H1 (cell line): Measurements from ENCODE around the gene HOXC13. TPM values are rescaled to one million over a fixed set of nuclear protein-coding genes. Genes with fewer than 3 reads are reported as not detected.

ENCODE experiments used
- CTCF ChIA-PET: fragments of 300-600 bp; sonication (Branson Sonifier 250); formaldehyde crosslinking; loops from one replicate; lab custom pipeline; 2021; ENCODE audit not compliant: partially characterized antibody; lab: Charles Lee
- POLR2A ChIA-PET: fragments of 300-600 bp; sonication (Branson Sonifier 250); formaldehyde crosslinking; loops from one replicate; lab custom pipeline; 2021; ENCODE audit warnings: inconsistent platforms; ENCODE audit not compliant: partially characterized antibody; lab: Charles Lee
- DNase-seq, 2 experiments: peaks; one replicate each; pipeline versions ENCODE4 v3.0.0 to v3.0.0-alpha.2; 2010 to 2022; ENCODE audit warnings: low spot score in 2 of 2, low read depth in 1 of 2, mixed read lengths in 1 of 2
- FAIRE-seq: peaks from 2 replicates; lab custom pipeline; 2011; peaks lifted over from hg19 to GRCh38; lab: Jason Lieb, UNC
- H2AFZ ChIP-seq: 2 replicates; pipeline ENCODE4 v1.8.1; 2012; ENCODE audit warnings: low read length, inconsistent platforms
- H2AK5ac ChIP-seq: 2 replicates; pipeline ENCODE4 v1.6.1; 2013; ENCODE audit warnings: low read depth, low read length
- H2BK120ac ChIP-seq: replicated peaks from 2 replicates; pipeline ENCODE3; 2013; ENCODE audit warnings: low read depth, low read length, inconsistent platforms
- H2BK12ac ChIP-seq: 2 replicates; pipeline ENCODE4 v1.6.1; 2013; ENCODE audit warnings: low read depth, low read length
- H2BK15ac ChIP-seq: 2 replicates; pipeline ENCODE4 v1.6.1; 2013; ENCODE audit warnings: low read length
- H2BK20ac ChIP-seq: 2 replicates; pipeline ENCODE4 v1.6.1; 2013; ENCODE audit warnings: low read length
- H2BK5ac ChIP-seq: 2 replicates; pipeline ENCODE4 v1.6.1; 2013; ENCODE audit warnings: low read depth, low read length
- H3K14ac ChIP-seq: 2 replicates; pipeline ENCODE4 v1.6.1; 2013; ENCODE audit warnings: inconsistent platforms; ENCODE audit not compliant: insufficient read length
- H3K18ac ChIP-seq: 2 replicates; pipeline ENCODE4 v1.6.1; 2013; ENCODE audit warnings: low read length; ENCODE audit errors: extremely low read depth
- H3K23ac ChIP-seq: 2 replicates; pipeline ENCODE4 v1.6.1; 2013; ENCODE audit warnings: inconsistent platforms; ENCODE audit not compliant: insufficient read length
- H3K23me2 ChIP-seq: 2 replicates; pipeline ENCODE4 v1.6.1; 2013; ENCODE audit warnings: low read depth, low read length
- H3K27ac ChIP-seq: 2 replicates; pipeline ENCODE4 v1.6.1; 2011; ENCODE audit warnings: low read depth, low read length, inconsistent platforms
- H3K27me3 ChIP-seq, 4 experiments: replicated peaks in 1 of 4; 1 replicate in 1 of 4; 2 replicates in 3 of 4; pipeline versions ENCODE4 v1.6.1 to v1.8.1; 2011 to 2013; ENCODE audit warnings: low read length in 3 of 4, mild to moderate bottlenecking in 3 of 4, inconsistent platforms in 2 of 4, mixed read lengths in 2 of 4, moderate library complexity in 1 of 4; ENCODE audit not compliant: control insufficient read depth in 3 of 4, insufficient read depth in 3 of 4; ENCODE audit errors: extremely low read depth in 1 of 4
- H3K36me3 ChIP-seq, 4 experiments: 2 replicates each; pipeline versions ENCODE4 v1.6.1 to v1.8.1; 2011 to 2013; ENCODE audit warnings: mild to moderate bottlenecking in 4 of 4, low read length in 3 of 4, moderate library complexity in 2 of 4, control low read depth in 1 of 4, inconsistent platforms in 1 of 4; ENCODE audit not compliant: insufficient read depth in 4 of 4, control insufficient read depth in 2 of 4
- H3K4ac ChIP-seq: replicated peaks from 2 replicates; pipeline ENCODE3; 2013; ENCODE audit warnings: low read length, low read depth, mixed read lengths, inconsistent platforms; ENCODE audit not compliant: insufficient read length
- H3K4me1 ChIP-seq, 4 experiments: replicated peaks in 1 of 4; 1 replicate in 1 of 4; 2 replicates in 3 of 4; pipeline versions ENCODE4 v1.6.1 to v1.8.1; 2011 to 2013; ENCODE audit warnings: low read length in 3 of 4, inconsistent platforms in 2 of 4, mixed read lengths in 1 of 4; ENCODE audit not compliant: insufficient read depth in 4 of 4, control insufficient read depth in 3 of 4
- H3K4me2 ChIP-seq, 2 experiments: 2 replicates each; pipeline versions ENCODE4 v1.6.1 to v1.8.1; 2011 to 2013; ENCODE audit warnings: low read depth in 2 of 2, low read length in 2 of 2, control low read depth in 1 of 2, inconsistent platforms in 1 of 2, mild to moderate bottlenecking in 1 of 2; ENCODE audit not compliant: insufficient read depth in 1 of 2
- H3K4me3 ChIP-seq, 4 experiments: fragments of 200-600, 300-600 bp in 1 of 4; sonication (generic), shearing (Covaris generic), sonication (Bioruptor Twin) in 1 of 4; 2 replicates each; pipeline versions ENCODE4 v1.5.1 to v1.8.1; 2011 to 2016; ENCODE audit warnings: low read length in 4 of 4, low read depth in 3 of 4, control low read depth in 2 of 4, inconsistent platforms in 2 of 4, mild to moderate bottlenecking in 2 of 4, mixed read lengths in 1 of 4, moderate library complexity in 1 of 4; ENCODE audit not compliant: insufficient read depth in 2 of 4; ENCODE audit errors: extremely low read depth in 1 of 4
- H3K56ac ChIP-seq: replicated peaks from 2 replicates; pipeline ENCODE3; 2013; ENCODE audit warnings: low read depth, mild to moderate bottlenecking, mixed read lengths, low read length, inconsistent platforms; ENCODE audit not compliant: insufficient read length
- H3K79me1 ChIP-seq: 2 replicates; pipeline ENCODE4 v1.6.1; 2013; ENCODE audit warnings: low read depth, low read length, control low read depth
- H3K79me2 ChIP-seq, 2 experiments: 2 replicates each; pipeline versions ENCODE4 v1.6.1 to v1.8.1; 2012 to 2013; ENCODE audit warnings: low read length in 2 of 2, mild to moderate bottlenecking in 2 of 2, inconsistent platforms in 1 of 2; ENCODE audit not compliant: insufficient read depth in 2 of 2, control insufficient read depth in 1 of 2
- H3K9ac ChIP-seq, 4 experiments: replicated peaks in 1 of 4; 1 replicate in 1 of 4; 2 replicates in 3 of 4; pipeline versions ENCODE4 v1.6.1 to v1.8.1; 2011 to 2013; ENCODE audit warnings: low read depth in 3 of 4, low read length in 3 of 4, control low read depth in 2 of 4, mild to moderate bottlenecking in 2 of 4, moderate library complexity in 2 of 4, inconsistent platforms in 1 of 4; ENCODE audit errors: extremely low read depth in 1 of 4
- H3K9me3 ChIP-seq, 2 experiments: 2 replicates each; pipeline versions ENCODE4 v1.6.1 to v1.8.1; 2012 to 2013; ENCODE audit warnings: mild to moderate bottlenecking in 2 of 2, moderate library complexity in 2 of 2, control low read depth in 1 of 2, inconsistent platforms in 1 of 2, low read depth in 1 of 2, low read length in 1 of 2, mixed read lengths in 1 of 2; ENCODE audit not compliant: insufficient read depth in 2 of 2
- H4K20me1 ChIP-seq, 2 experiments: replicated peaks in 1 of 2; 2 replicates each; pipeline versions ENCODE3 to v1.8.1; 2011 to 2013; ENCODE audit warnings: inconsistent platforms in 2 of 2, low read length in 2 of 2, mild to moderate bottlenecking in 1 of 2; ENCODE audit not compliant: insufficient read depth in 2 of 2, control insufficient read depth in 1 of 2
- H4K5ac ChIP-seq: 2 replicates; pipeline ENCODE4 v1.6.1; 2013; ENCODE audit warnings: low read length, low read depth, mixed read lengths, inconsistent platforms; ENCODE audit not compliant: insufficient read length
- H4K8ac ChIP-seq: 2 replicates; pipeline ENCODE4 v1.8.0; 2013; ENCODE audit warnings: mild to moderate bottlenecking, moderate library complexity, low read length, inconsistent platforms; ENCODE audit not compliant: insufficient read depth; ENCODE audit errors: extremely low read depth
- H4K91ac ChIP-seq: replicated peaks from 2 replicates; pipeline ENCODE3; 2013; ENCODE audit warnings: low read length, mixed read lengths, inconsistent platforms; ENCODE audit not compliant: insufficient read length
- JUN ChIP-seq: IDR thresholded peaks from 2 replicates; pipeline ENCODE4 v1.6.1; 2011; ENCODE audit warnings: low read depth, mild to moderate bottlenecking, improper control_type of control experiment, low read length
- RAD21 ChIP-seq, 2 experiments: IDR thresholded peaks in 1 of 2; conservative IDR thresholded peaks in 1 of 2; 2 replicates each; pipeline ENCODE4 v1.6.1; 2011; ENCODE audit warnings: low read depth in 2 of 2, low read length in 2 of 2, improper control_type of control experiment in 1 of 2, inconsistent platforms in 1 of 2, mild to moderate bottlenecking in 1 of 2, moderate library complexity in 1 of 2
- RNF2 ChIP-seq: fragments of 200-900, 300-1000 bp; sonication (generic); IDR thresholded peaks from 2 replicates; pipeline ENCODE4 v1.7.1; 2016; ENCODE audit warnings: borderline replicate concordance, low read depth, mild to moderate bottlenecking, antibody characterized with exemption, low read length; ENCODE audit not compliant: poor library complexity, severe bottlenecking; ENCODE audit errors: missing control alignments
- SIN3A ChIP-seq, 2 experiments: IDR thresholded peaks in 1 of 2; conservative IDR thresholded peaks in 1 of 2; 2 replicates each; pipeline ENCODE4 v1.6.1; 2011 to 2012; ENCODE audit warnings: low read length in 2 of 2, improper control_type of control experiment in 1 of 2, low read depth in 1 of 2, mild to moderate bottlenecking in 1 of 2
- SIRT6 ChIP-seq: IDR thresholded peaks from one replicate; pipeline ENCODE4 v1.7.1; 2012; ENCODE audit warnings: low read length, inconsistent platforms
- SP2 ChIP-seq: IDR thresholded peaks from 2 replicates; pipeline ENCODE4 v1.6.1; 2012; ENCODE audit warnings: mild to moderate bottlenecking, low read length, inconsistent platforms
- TCF12 ChIP-seq: IDR thresholded peaks from 2 replicates; pipeline ENCODE4 v1.6.1; 2011; ENCODE audit warnings: low read depth, mild to moderate bottlenecking, low read length
- YY1 ChIP-seq: IDR thresholded peaks from 2 replicates; pipeline ENCODE4 v1.6.1; 2011; ENCODE audit warnings: low read depth, mild to moderate bottlenecking, low read length
- WGBS, 2 experiments: shearing (Covaris generic) in 1 of 2; methylation state at CpG; one replicate each; pipeline versions ENCODE4 v1.1.6 to v1.1.7; 2013 to 2015; ENCODE audit warnings: low lambda C conversion rate in 2 of 2, mixed read lengths in 2 of 2, inconsistent platforms in 1 of 2, low coverage in 1 of 2, missing lambda C conversion rate in 1 of 2; ENCODE audit not compliant: insufficient replicate concordance in 2 of 2, insufficient coverage in 1 of 2, insufficient read length in 1 of 2; ENCODE audit errors: extremely low coverage in 1 of 2, missing lambda C conversion rate in 1 of 2; 5-methylcytosine and 5-hydroxymethylcytosine counted together
- polyA plus RNA-seq, 7 experiments: library from polyadenylated mRNA; depleted of rRNA in 3 of 7; stranded (reverse) in 5 of 7; unstranded in 2 of 7; fragments of >200 nt in 5 of 7; fragments of 200-250 nt in 2 of 7; gene quantifications; 1 replicate in 5 of 7; 2 replicates in 1 of 7; 4 replicates in 1 of 7; pipeline versions ENCODE4 v1.2.1 to v1.2.3, GENCODE V29; 2011 to 2013; ENCODE audit warnings: missing spikeins in 2 of 7, mixed read lengths in 2 of 7
- total RNA-seq: library from RNA; stranded (reverse); fragmentation: NEBNext Ultra II Directional; extraction: Animal tissue kit (Norgen Biotek cat#: 25700); gene quantifications from 2 replicates; pipeline ENCODE4 v1.2.1, GENCODE V29; 2021
- TF ChIP-seq, protein P1 (sequence below): IDR thresholded peaks from 2 replicates; pipeline ENCODE4 v1.6.1; 2012; ENCODE audit warnings: low read length, inconsistent platforms

Gene HOXC13
- total and polyA plus RNA-seq, 2 of the 8 experiments (the other 6 are each of a cell fraction or from before 2014, with no cell fraction given): 0.02 TPM; not detected in 1

DNA sequence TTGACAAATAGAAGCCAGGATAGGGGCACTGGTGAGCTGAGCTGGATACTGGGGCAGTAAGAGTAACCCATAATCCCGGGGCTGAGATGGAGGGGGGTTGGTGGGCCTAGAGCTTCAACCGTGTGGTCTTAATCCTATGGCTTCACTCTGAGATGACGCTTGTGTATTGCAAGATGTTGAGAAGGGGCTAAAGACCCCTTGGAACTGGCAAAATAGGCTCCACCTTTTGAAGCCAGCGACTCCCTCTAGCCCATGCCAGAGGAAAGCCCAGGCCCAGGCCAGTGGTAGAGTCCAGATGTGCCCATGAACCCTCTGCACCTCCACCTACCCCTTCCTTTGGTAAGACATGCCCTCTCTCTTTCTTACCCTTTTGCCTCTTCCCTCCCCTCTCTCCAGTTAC, 20.7 kb downstream of the HOXC13 start:
- no peak overlapping the region for H3K4me3 ChIP-seq
- CTCF ChIA-PET: interaction anchor here (0.5 to 2.5 kb wide), 12 partner anchors 14 to 538 kb away, joined by 3 to 8 read pairs (median 4); partner anchors contain the start of gene HOXC13

More for the DNA sequence above, 20.7 kb downstream of the HOXC13 start:
- H3K79me2 ChIP-seq: no peaks in the 10 kb centered on the region
- peaks cover 0 to 5% (median under 1%) of the 10 kb centered on the region in 4 experiments; a peak in 1 of 7 replicates for H3K4me1 ChIP-seq
- H3K4me2 ChIP-seq: no peak overlapping the region
- TF ChIP-seq JUN (no peak), SIN3A (conservative IDR thresholded peaks at IDR 0.05 in 1 of 2, IDR thresholded peaks at IDR 0.05 in 1 of 2; ENCODE audit: low read depth in 1 of 2, low read length in 2 of 2) (no peak), RNF2 (no peak), SP2 (no peak), RAD21 (IDR thresholded peaks at IDR 0.05 in 1 of 2, conservative IDR thresholded peaks at IDR 0.05 in 1 of 2; ENCODE audit: low read depth in 2 of 2, low read length in 2 of 2) (no peak), TCF12 (no peak), YY1 (no peak), SIRT6 (no peak)
- TF ChIP-seq, protein P1, sequence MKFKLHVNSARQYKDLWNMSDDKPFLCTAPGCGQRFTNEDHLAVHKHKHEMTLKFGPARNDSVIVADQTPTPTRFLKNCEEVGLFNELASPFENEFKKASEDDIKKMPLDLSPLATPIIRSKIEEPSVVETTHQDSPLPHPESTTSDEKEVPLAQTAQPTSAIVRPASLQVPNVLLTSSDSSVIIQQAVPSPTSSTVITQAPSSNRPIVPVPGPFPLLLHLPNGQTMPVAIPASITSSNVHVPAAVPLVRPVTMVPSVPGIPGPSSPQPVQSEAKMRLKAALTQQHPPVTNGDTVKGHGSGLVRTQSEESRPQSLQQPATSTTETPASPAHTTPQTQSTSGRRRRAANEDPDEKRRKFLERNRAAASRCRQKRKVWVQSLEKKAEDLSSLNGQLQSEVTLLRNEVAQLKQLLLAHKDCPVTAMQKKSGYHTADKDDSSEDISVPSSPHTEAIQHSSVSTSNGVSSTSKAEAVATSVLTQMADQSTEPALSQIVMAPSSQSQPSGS: no peak
- H3K36me3 ChIP-seq: peaks cover 0 to 14% (median 0%) of the 10 kb centered on the region in 4 experiments; a peak in 1 of 8 replicates
- peaks cover 99 to 100% (median 100%) of the 10 kb centered on the region in 4 experiments for H3K27me3 ChIP-seq
- H2AK5ac ChIP-seq: no peak overlapping the region
- H3K9ac ChIP-seq: no peak overlapping the region
- no peak overlapping the region for H4K91ac ChIP-seq
- H3K27ac ChIP-seq: no peak overlapping the region
- H2BK20ac ChIP-seq: no peak overlapping the region
- no peaks in the 10 kb centered on the region for H3K23me2 ChIP-seq
- no peak overlapping the region for H2BK5ac ChIP-seq
- H3K18ac ChIP-seq: no peak overlapping the region; the same call in 1 of the 2 replicates
- no peak overlapping the region for H2AFZ ChIP-seq
- H3K23ac ChIP-seq: no peak overlapping the region
- no peak for DNase-seq
- 36% methylated on average over 4 of the region's 4 CpGs; no CpG with 5 or more reads in 1 of the 2 experiments for WGBS, 2 experiments
- H4K8ac ChIP-seq: no peak overlapping the region
- no peak overlapping the region for H3K4ac ChIP-seq
- no peak overlapping the region for H3K14ac ChIP-seq
- H2BK120ac ChIP-seq: no peak overlapping the region
- FAIRE-seq: no peak
- peaks cover 32 to 51% of the 10 kb centered on the region in 2 experiments for H4K20me1 ChIP-seq
- H3K9me3 ChIP-seq: no peaks in the 10 kb centered on the region; a peak in 1 of 4 replicates
- H2BK12ac ChIP-seq: no peak overlapping the region
- POLR2A ChIA-PET: interaction anchor here (0.6 to 1.3 kb wide), 4 partner anchors 9 to 143 kb away, joined by 3 read pairs; no protein-coding TSS in a partner anchor
- H3K56ac ChIP-seq: no peak overlapping the region
- H4K5ac ChIP-seq: no peak overlapping the region
- no peaks in the 10 kb centered on the region for H3K79me1 ChIP-seq
- H2BK15ac ChIP-seq: no peak overlapping the region
